Mesothelial cell of epicardium (in vitro differentiated cells): ENCODE results near the gene RREB1. TPM values are rescaled to one million over a fixed set of nuclear protein-coding genes. Genes with fewer than 3 reads are reported as not detected.

Experiments used
- DNase-seq, 2 experiments: peaks; one replicate each; pipeline ENCODE4 v3.0.0; 2021; ENCODE audit warnings: low spot score in 2 of 2; ENCODE audit not compliant: unreplicated experiment in 2 of 2
- H3K27ac Mint-ChIP-seq: 2 replicates; pipeline ENCODE4 v1.8.0; 2021; ENCODE audit warnings: mixed read lengths
- H3K27me3 Mint-ChIP-seq: 2 replicates; pipeline ENCODE4 v1.8.0; 2021; ENCODE audit warnings: low read depth, mixed read lengths
- H3K36me3 Mint-ChIP-seq: 2 replicates; pipeline ENCODE4 v1.8.0; 2021; ENCODE audit warnings: mixed read lengths
- H3K4me1 Mint-ChIP-seq: 2 replicates; pipeline ENCODE4 v1.8.0; 2021; ENCODE audit warnings: mixed read lengths
- H3K4me3 Mint-ChIP-seq: 2 replicates; pipeline ENCODE4 v1.8.0; 2021; ENCODE audit warnings: mild to moderate bottlenecking, moderate library complexity, mixed read lengths
- H3K9me3 Mint-ChIP-seq: 2 replicates; pipeline ENCODE4 v1.8.0; 2021; ENCODE audit warnings: mixed read lengths
- total RNA-seq: library from RNA; stranded (reverse); gene quantifications from 3 replicates; pipeline ENCODE4 v1.2.1, GENCODE V29; 2021
- TF ChIP-seq, protein P1 (sequence below): fragments of 200-600 bp; sonication (generic); IDR thresholded peaks from one replicate; pipeline ENCODE4 v1.5.0; 2021; ENCODE audit warnings: antibody characterized with exemption; ENCODE audit not compliant: unreplicated experiment

The RREB1 gene
- total RNA-seq, 1 donor from 2014 or later = 55.4 TPM

DNA sequence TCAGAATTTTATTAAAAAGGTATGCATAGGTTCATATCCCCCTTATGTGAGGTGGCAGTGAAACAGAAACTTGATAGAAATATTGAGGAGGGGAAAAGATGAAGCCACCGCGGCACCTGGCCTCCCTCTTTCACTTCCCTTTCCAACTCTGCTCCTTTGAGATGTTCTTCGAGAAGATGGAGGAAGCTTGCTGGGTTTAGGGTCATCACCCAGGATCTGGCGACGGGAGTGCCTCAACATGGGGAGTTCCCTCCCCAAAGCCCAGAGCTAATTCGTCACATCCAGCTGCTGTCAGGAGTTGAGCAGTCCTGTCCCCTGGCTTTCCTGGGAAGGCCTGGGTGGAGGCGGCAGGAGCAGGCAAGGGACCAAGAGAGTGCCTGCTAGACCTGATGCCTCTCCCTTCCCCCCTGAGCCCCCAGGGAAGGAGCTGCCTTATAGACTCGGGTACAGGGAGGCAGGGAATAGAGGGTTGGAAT lies 29.1 kb downstream of the RREB1 start:
- DNase-seq = no peak
- no peak overlapping the region for H3K4me3 Mint-ChIP-seq
- H3K27me3 Mint-ChIP-seq = no peaks in the 10 kb centered on the region
- H3K4me1 Mint-ChIP-seq = peaks cover 41% of the 10 kb centered on the region
- TF ChIP-seq, protein P1, sequence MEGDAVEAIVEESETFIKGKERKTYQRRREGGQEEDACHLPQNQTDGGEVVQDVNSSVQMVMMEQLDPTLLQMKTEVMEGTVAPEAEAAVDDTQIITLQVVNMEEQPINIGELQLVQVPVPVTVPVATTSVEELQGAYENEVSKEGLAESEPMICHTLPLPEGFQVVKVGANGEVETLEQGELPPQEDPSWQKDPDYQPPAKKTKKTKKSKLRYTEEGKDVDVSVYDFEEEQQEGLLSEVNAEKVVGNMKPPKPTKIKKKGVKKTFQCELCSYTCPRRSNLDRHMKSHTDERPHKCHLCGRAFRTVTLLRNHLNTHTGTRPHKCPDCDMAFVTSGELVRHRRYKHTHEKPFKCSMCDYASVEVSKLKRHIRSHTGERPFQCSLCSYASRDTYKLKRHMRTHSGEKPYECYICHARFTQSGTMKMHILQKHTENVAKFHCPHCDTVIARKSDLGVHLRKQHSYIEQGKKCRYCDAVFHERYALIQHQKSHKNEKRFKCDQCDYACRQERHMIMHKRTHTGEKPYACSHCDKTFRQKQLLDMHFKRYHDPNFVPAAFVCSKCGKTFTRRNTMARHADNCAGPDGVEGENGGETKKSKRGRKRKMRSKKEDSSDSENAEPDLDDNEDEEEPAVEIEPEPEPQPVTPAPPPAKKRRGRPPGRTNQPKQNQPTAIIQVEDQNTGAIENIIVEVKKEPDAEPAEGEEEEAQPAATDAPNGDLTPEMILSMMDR = no peak
- no peaks in the 10 kb centered on the region for H3K36me3 Mint-ChIP-seq
- peak overlapping the region; percentile 97 for H3K27ac Mint-ChIP-seq
- no peaks in the 10 kb centered on the region for H3K9me3 Mint-ChIP-seq

DNA sequence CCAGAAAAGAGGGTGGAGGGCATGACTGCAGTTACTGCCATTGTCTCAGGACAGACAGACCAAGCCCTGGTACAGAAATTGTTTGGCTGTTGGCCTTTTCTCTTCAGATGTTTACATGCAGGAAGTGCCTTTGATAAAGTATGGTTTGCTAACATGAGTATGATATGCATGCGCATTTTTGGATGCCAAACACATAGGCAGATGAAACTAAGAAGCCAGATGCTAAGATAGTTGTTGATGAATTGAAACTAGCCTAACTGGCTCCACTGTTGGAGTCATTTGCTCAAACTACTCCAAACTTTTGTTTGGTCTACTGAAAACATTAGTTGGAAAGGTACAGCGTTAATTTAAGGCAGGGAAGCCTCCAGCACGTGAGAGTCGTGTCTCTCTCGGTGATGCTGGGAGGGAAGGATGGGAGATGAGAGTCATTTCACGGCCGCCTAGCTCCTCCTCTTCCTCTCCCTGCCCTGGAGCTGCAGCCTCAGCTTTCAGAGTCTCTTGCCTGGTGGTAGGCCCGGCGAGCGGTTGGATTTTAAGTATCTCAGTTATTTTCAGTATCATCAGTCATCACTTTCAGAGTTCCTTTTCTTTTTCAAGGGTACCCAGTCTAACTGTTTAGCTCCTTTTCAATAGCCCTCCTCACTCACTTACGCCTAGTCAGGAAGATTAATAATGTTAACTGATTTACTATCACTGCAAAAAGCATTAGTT lies 29.7 kb downstream of the RREB1 start:
- Mint-ChIP-seq H3K9me3 (no peaks in the 10 kb centered on the region), H3K27ac (peak overlapping the region; percentile 97), H3K36me3 (no peaks in the 10 kb centered on the region), H3K4me3 (peak overlapping the region; percentile 33), H3K27me3 (no peaks in the 10 kb centered on the region), H3K4me1 (peaks cover 41% of the 10 kb centered on the region)
- DNase-seq = no peak
- TF ChIP-seq, protein P1 = no peak

DNA sequence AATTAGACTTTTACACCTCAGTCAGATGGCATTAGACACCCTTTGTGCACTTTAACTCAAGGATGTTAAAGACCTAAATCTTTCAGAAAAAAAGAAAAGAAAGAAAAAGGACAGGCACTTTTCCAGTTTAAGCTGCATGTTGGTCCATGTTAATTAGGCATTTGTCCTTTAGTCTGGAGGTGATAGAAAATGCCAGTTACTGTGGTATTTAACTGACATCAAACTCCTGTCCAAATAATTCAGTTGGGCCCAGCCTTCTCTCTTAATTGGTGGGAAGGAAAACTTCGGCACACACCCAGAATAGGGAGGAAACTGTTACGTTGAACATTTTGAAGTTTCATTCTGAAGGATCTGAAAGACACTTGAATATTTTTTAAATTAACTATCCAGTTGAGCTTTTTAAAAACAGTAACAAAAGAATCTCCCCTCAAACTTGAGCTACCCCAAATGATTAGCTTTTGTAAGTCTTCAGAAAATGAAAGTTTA lies 30.3 kb downstream of the RREB1 start:
- TF ChIP-seq, protein P1 = no peak
- Mint-ChIP-seq H3K9me3 (no peaks in the 10 kb centered on the region), H3K27ac (peak overlapping the region; percentile 97), H3K27me3 (no peaks in the 10 kb centered on the region), H3K36me3 (no peaks in the 10 kb centered on the region), H3K4me3 (no peak overlapping the region), H3K4me1 (peaks cover 45% of the 10 kb centered on the region)
- DNase-seq = no peak

DNA sequence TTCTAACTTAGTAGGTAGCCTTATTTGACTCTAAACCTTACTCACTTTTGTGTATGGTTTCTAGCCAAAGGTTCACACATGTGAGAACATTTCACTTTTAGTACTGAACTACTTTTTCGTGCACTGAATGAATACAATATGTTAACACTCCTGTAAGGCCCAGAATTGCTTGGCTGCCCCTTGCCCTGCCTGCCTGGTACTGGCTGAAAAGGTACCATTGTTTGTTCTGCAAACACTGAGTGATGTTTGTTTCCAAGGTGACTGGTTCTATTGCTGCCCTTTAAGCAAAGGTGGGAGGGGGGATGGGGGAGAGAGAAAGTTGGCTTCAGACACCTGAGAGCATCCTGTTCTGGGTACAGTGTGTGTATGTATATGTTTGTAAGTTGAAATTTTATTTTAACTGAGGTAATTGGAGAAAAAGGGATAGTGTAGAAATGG lies 31.2 kb downstream of the RREB1 start:
- Mint-ChIP-seq H3K4me1 (peaks cover 53% of the 10 kb centered on the region), H3K27ac (peak overlapping the region; percentile 60), H3K4me3 (no peak overlapping the region), H3K36me3 (no peaks in the 10 kb centered on the region), H3K9me3 (no peaks in the 10 kb centered on the region), H3K27me3 (no peaks in the 10 kb centered on the region)
- DNase-seq = no peak
- TF ChIP-seq, protein P1 = no peak

DNA sequence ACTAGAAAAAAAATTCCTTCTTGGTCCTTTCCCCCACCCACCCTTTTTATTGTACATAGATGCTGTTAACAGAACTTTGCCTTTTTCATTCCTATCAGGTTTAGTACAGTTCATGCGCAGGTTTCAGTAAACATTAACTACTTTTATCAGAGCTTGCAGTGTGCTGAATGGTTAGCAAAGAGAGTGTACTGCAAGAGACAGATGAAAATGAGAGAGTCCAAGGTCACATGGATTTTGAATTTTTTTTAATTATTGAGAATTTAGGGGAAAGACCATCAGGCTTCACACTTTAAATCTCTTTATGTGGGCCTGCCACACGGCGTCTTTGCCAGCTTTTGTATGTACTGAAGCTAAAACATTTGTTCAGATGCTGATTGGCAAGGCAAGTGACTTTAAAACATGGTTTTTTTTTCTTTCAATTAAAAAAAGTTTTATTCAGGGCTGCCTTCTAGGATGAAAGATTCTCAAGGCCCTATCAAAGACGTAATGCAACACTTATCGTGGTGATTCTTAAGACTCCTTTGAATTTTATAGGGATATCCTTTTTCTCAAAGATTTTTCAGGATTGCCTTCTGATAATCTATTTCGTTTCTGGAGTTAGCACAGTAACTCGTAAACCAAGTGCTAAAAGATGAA lies 32.2 kb downstream of the RREB1 start:
- no peak for DNase-seq
- no peaks in the 10 kb centered on the region for H3K9me3 Mint-ChIP-seq
- TF ChIP-seq, protein P1 = no peak
- H3K4me1 Mint-ChIP-seq = peaks cover 61% of the 10 kb centered on the region
- no peaks in the 10 kb centered on the region for H3K36me3 Mint-ChIP-seq
- H3K27me3 Mint-ChIP-seq = no peaks in the 10 kb centered on the region
- H3K4me3 Mint-ChIP-seq = peak overlapping the region; percentile 78
- peak overlapping the region; percentile 96 for H3K27ac Mint-ChIP-seq
